NCI-H510A (cell line): ENCODE data around the gene RAD54L2.
A peak's percentile ranks its signal among the peaks of the same experiment; 100 is the strongest.
"Not testable (repeated sequence)": the region's sequence is repeated elsewhere in the genome, so short reads cannot be mapped to it uniquely, and the experiment has no call there.

Experiments used
- DNase-seq: peaks from one replicate; lab custom pipeline; 2025; lab: John Stamatoyannopoulos, UW

RAD54L2 gene

DNA sequence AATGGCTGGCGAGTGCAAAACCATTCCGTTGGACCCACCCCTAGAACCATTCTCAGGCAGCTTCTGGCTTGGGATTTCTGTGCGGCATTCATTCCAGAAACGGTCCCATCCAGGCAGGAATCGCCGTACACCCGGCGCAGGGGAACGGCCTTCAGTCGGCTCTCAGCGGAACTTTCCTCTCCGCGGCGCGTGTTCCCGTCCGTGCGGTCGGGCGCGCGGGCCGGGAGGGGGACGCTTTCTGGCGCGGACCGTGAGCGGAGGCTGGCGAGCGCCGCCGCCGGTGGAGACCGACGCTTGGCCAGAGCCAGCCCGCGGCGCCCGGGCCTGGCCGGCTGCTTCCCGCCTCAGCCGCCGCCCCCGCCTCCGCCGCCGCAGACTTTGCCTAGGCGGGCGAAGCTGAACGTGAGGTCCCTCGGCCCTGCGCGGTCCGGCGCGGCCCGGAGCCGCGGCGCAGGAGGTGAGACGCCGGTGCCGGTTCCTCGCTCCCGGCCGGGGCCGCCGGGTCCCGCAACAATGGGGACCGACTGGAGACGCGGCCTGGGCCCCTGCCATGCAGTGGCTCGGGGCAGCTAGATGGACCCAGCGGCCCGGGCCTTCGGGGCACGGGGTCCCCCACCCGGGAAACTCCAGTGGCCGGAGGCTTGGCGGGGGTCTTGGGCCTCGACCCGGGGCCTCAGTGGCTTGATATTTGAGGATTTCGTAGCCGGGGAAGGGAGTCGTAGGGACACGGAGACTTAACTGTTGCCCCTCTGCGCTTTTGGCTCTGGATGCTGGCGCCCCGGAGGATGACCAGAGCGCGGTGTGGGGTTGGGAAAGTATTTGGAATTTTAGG is at the start of gene RAD54L2:
Gene RAD54L2, plus strand, starts transcription at position 261 of the 832 bp plus-strand sequence. CDS start 51,702 bp downstream, outside the sequence.
- DNase-seq, result peak; percentile 63

DNA sequence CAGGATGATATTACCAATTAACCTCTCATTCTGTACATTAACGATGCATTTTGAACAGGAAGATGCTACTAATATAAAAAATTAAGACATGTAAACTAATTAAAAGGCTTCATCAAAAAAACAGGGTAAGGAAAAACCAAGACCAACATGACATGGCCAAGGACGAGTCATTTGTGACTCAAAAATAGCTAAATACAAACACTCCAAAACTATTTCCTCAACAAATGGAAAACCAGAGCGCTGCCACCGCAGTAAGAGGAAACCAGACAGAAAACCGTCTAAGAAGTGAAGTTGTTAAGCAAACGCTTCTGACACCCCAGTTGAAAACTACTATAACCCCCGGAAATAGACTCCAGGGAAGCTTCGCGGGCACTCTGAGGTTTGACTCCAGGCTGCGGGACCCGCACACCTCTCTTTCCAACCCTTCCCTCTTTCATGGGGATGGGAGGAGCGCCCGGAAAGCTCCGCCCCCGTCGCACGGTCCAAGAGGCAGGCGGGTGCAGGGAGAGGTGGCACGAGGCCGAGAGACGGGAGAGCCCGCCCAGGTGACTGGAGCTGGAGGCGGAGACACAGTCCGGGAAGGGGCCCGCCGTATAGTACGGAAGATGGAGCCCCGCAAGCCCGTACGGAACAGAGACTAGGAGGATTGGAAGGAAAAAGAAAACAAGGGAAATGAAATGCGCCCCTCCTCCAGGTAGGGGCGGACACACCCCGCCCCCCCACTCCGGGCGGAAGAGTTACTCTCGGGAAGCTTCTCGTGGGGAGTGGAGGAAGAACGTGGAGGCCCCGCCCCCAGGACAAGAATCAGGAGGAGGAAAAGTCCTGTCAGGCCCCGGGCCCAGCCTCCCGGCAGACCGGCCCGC is 39.4 kb upstream of the RAD54L2 start:
- peak; percentile 89 for DNase-seq

DNA sequence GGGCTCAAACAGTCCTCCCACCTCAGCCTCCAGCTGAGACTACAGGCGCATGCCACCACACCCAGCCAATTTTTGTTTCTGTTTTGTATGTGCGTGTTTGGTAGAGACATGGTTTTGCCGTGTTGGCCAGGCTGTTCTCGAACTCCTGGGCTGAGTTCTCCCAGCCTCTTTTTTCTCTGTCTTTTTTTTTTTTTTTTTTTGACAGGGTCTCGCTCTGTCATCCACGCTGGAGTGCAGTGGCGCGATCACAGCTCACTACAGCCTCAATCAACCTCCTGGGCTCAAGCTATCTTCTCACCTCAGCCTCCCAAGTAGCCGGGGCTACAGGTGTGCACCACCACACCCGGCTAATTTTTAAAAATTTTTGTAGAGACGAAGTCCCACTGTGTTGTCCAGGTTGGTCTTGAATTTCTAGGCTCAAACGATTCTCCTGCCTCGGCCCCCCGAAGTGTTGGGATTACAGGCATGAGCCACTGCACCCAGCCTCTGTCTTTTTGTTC is 37.8 kb upstream of the RAD54L2 start:
- no peak for DNase-seq

DNA sequence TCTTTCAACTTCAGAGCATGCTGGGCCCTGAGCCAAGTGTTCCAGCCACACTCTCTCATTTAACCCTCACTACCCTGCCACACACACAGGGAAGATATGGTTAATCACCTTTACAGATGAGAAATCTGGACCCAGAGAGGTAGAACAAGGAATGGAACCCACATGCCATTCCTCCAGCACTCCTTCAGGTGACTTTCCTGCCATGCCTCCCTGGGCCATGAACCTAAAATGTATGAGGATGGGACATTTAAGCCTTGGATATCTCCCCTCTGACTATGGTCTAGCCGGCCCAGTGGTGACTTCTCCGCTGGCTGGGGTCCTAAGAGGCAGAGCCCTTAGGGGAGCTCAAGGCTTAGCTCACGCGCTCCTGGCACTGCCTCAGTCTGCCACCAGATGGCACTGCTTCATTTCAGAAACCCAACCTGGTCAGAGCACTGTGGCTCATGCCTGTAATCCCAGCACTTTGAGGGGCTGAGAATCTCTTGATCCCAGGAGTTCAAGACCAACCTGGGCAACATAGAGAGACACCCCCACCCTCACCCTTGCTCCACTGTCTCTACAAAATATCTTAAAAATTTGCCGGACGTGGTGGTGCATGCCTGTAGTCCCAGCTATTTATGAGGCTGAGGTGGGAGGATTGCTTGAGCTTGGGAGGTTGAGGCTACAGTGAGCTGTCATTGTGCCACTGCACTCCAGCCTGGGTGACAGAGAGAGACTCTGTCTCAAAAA is 36.5 kb upstream of the RAD54L2 start:
- no peak for DNase-seq

DNA sequence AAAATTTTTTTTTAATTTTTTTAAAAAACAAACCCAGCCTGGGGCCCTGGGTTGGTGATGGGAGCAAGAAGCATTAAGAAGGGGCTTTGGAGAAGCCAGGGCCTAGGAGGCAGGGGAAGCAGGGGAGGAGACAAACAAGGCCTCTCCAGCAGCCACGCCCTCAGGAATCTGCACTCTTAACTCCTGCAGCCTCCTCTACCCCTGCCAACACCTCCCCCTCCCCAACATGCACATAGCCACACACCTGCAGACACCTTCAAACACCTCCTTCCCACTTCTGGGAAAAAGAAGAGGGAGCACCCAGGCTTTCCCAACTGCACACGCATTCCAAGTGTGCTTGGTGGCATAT is 36.0 kb upstream of the RAD54L2 start:
- no peak for DNase-seq

- DNase-seq, result no peak
Measured at GRCh38 chr3:51503007-51503406, 35.5 kb upstream of the RAD54L2 start.

GRCh38 chr3:51508255-51508654 is 30.3 kb upstream of the RAD54L2 start:
- no peak for DNase-seq

DNA sequence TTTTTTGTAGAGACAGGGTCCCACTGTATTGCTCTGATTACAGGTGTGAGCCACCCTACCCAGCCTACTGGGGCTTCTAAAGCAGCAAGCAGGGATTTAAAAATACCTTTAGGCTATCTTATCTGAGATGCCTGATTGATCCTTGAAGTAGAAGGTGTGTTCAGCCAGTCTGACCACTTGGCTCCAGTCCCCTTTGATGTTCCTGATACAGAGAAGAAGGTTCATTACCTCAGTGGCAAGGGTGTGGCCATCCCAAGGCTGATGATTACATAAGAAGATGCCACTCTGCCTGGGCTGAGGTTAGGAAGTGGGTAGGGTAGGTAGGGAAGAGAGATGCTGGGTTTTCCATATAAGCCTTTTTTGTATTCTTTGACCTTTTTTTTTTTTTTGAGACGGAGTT is 27.5 kb upstream of the RAD54L2 start:
- no peak for DNase-seq

DNA sequence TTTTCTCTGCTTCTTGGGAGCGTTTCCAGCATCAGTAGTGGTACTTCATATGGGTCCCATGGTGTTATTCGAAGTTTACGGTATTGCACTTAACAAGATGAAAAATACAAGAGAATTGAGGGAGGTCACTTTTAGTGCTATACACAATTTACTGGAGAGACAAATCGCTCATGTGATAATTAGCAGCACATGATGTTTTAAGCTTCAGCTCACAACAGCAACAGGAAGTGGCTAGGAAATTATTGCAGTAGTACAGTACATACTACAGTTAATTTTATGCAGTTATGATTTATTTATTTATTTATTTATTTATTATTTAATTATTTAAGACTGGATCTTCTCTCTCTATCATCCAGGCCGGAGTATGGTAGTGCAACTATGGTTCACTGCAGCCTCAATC is 24.3 kb upstream of the RAD54L2 start:
- DNase-seq, result no peak

DNA sequence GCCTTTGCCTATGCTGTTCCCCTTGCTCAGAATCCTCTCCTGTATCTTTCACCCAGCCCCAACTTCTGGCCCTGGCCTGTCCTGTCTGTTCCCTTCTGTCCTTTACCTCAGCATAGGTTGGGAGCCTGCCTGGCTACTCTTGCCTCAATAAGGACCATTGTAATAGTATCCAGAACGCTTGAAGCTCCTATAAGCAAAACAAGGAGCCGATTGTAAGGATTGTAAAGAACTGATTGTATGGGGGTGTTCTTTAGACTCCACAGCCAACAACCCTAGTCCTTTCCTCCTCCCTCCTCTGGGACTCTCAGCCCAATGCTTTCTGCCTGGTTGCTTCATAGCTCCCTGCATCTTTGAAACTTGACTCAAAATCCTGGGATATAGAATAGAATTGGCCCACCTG is 18.7 kb upstream of the RAD54L2 start:
- DNase-seq, result no peak

DNA sequence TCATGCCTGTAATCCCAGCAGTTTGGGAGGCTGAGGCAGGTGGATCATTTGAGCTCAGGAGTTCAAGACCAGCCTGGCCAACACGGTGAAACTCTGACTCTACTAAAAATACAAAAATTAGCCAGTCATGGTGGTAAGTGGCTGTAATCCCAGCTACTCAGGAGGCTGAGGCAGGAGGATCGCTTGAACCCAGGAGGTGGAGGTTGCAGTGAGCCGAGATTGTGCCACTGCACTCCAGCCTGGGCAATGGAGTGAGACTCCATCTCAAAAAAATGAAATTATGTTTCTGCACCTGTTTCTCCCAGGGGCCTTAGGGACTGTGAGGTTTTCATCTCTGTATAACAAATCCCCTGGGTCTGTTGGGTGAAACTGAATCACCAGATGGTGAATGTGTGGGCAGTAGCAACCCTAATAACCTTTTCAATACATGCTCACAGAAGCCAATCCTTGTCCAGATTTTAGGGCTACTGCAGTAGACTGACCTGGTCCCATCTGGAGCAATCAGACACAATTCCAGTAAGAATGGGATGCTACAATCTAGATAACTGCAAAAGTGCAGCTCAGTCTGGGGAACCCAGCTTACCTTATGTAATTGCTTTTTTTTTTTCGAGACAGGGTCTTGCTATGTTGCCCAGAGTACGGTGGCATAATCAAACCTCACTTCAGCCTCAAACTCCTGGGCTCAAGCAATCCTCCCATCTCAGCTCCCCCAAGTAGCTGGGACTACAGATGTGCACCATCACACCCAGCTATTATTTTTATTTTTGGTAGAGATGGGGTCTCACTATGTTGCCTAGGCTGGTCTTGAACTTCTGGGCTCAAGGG is 17.4 kb upstream of the RAD54L2 start:
- not testable (repeated sequence) for DNase-seq

DNA sequence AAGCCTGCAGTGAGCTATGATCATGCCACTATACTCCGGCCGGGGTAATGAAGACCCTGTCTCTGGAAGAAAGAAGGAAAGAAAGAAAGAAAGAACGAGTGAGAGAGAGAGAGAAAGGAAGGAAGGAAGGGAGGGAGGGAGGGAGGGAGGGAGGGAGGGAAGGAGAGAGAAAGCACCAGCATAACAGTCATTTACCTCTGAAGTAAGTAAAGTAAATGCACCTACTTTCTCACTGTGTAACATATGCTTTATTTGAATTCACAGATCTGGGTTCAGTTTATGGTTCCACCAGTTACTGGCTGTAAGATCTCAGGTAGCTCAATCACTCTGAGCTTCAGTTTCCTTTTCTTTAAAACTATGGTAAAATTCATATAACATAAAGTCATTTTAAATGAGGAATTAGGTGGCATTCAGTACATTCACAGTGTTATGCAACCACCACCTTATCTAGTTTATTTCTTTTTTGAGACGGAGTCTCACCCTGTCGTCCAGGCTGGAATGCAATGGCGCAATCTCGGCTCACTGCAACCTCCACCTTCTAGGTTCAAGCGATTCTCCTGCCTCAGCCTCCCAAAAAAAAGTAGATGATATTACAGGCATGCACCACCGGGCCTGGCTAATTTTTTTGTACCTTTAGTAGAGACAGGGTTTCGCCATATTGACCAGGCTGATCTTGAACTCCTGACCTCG is 16.1 kb upstream of the RAD54L2 start:
- no peak for DNase-seq

DNA sequence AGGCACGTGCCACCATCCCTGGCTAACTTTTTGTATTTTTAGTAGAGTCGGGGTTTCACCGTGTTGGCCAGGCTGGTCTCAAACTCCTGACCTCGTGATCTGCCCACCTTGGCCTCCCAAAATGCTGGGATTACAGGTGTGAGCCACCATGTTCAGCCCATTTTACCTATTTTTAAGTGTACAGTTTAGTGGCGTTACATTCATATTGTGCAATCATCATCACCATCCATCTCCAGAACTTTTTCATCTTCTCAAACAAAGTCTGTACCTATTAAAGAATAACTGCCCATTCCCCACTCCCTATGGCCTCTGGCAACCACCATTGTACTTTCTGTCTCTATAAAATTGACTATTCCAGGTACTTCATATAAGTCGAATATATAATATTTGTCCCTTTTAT is 13.6 kb upstream of the RAD54L2 start:
- DNase-seq, result not testable (repeated sequence)

GRCh38 chr3:51530485-51530884 is 8.0 kb upstream of the RAD54L2 start:
- no peak for DNase-seq

- DNase-seq, result no peak
Measured at GRCh38 chr3:51535146-51536019, 3.1 kb upstream of the RAD54L2 start.

DNA sequence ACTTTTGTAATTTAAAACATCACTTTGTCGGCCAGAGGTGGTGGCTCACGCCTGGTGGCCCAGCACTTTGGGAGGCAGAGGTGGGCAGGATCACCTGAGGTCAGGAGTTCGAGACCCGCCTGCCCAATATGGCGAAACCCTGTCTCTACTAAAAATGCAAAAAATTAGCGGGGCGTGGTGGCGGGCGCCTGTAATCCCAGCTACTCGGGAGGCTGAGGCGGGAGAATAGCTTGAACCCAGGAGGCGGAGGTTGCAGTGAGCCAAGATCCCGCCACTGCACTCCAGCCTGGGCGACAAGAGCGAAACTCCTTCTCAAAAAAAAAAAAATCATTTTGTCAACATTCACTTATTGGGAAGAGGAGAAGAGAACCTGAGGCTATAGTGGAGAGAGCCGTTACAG is 888 bp upstream of the RAD54L2 start:
- DNase-seq, result not testable (repeated sequence)

- DNase-seq, result peak; percentile 7
Measured at GRCh38 chr3:51538115-51538458, 432 bp upstream of the RAD54L2 start.

DNA sequence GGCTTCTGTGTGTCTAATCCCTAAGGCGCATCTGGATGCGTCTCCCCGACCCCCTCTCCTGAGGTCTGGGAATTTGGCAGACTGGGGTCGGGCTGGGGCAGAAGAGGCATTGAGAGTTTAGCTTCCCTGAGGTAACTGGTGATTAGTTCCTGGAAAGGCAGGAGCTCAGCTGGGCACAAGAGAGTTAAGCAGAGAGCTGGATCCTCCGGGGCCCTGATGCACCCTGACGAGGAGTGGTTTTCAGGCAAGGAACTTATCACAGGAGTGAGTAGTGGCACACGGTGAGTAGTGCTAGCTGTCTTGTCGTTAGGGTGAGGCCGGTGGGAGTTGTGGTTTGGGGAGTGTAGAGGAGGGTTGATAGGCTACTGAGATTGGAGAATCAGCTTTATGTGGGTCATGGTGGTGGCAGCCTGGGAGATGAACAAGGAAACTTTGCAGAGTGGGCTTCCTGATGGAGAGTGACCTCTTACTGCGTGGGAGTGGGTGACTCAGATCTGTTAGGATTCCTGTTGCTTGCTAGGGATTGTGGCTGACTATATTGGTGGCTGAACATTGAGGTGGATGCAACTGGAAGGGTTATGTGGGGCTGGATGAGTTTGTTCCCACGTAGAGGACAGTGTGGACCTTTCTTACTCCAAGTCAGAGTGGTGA is 897 bp downstream of the RAD54L2 start:
- DNase-seq, result no peak

GRCh38 chr3:51542596-51542995 is 4.1 kb downstream of the RAD54L2 start:
- DNase-seq, result not testable (repeated sequence)
